Measurements from ENCODE around the gene FKBP6. TPM values are rescaled to one million over a fixed set of nuclear protein-coding genes. Genes with fewer than 3 reads are reported as not detected.
"Not testable (repeated sequence)": the region's sequence is repeated elsewhere in the genome, so short reads cannot be mapped to it uniquely, and the experiment has no call there.

The FKBP6 gene, protein sequence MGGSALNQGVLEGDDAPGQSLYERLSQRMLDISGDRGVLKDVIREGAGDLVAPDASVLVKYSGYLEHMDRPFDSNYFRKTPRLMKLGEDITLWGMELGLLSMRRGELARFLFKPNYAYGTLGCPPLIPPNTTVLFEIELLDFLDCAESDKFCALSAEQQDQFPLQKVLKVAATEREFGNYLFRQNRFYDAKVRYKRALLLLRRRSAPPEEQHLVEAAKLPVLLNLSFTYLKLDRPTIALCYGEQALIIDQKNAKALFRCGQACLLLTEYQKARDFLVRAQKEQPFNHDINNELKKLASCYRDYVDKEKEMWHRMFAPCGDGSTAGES
- total RNA-seq = not detected

DNA sequence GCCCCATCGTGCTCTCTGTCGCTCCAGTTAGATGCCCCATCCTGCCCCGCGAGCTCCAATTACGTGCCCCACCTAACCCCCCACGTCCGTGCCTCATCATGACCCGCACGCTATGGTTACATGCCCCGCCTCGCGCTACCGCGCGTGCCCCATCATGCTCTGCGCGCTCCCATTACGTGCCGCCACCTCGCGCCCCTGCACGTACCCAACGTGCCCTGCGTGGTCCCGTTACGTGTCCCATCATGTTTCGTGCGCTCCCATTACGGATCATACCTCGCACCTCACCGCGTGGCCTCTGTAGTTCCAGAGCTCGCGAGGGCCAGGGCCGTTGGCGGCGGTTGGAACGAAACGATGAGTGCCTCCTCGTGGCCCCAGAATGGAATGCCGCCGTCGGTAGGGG, at the start of gene FKBP6, which contains the start of gene TRIM50:
FKBP6 (plus strand) TSS at position 240 of the 400 bp plus-strand sequence. CDS start 268 bp downstream, outside the sequence.
TRIM50 (minus strand) TSS at position 161 of the 400 bp plus-strand sequence. CDS start 3,295 bp downstream, outside the sequence.
- DNase-seq = not testable (repeated sequence)

- DNase-seq = not testable (repeated sequence)
Measured at GRCh38 chr7:73297235-73297634, 30.7 kb upstream of the FKBP6 start.

DNA sequence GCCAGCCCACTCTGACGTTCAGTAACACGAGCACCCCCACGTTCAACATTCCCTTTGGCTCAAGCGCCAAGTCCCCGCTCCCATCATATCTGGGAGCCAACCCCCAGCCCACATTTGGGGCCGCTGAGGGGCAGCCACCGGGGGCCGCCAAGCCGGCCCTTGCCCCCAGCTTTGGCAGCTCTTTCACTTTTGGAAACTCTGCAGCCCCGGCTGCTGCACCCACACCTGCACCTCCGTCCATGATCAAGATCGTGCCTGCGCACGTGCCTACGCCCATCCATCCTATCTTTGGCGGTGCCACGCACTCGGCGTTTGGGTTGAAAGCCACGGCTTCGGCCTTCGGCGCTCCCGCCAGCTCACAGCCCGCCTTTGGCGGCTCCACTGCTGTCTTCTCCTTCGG, 30.3 kb upstream of the FKBP6 start:
- not testable (repeated sequence) for DNase-seq

- not testable (repeated sequence) for DNase-seq
Measured at GRCh38 chr7:73299812-73300211, 28.1 kb upstream of the FKBP6 start.

GRCh38 chr7:73301108-73301507, 26.9 kb upstream of the FKBP6 start:
- DNase-seq = not testable (repeated sequence)

- DNase-seq = not testable (repeated sequence)
Measured at GRCh38 chr7:73302846-73303245, 25.1 kb upstream of the FKBP6 start.

DNA sequence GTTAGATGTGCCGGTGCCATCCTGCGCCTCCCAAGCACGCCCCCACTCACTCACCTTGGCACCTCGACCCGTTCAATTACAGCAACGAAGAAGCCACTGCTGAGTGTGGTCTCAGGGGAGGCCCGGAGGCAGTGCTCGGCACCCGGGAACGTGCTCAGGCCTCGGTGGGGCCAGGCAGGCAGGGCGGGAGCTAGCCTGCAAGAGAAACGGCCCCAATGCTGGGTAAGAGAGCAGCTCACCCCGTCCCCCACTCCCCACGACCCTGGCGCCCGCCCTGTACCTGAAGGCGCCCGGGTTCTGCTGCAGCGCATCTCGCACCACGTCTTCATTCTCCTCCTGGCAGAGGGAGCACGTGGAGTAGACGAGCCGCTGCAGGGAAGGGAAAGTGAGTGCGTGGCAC, 24.4 kb upstream of the FKBP6 start:
- no peak for DNase-seq

DNA sequence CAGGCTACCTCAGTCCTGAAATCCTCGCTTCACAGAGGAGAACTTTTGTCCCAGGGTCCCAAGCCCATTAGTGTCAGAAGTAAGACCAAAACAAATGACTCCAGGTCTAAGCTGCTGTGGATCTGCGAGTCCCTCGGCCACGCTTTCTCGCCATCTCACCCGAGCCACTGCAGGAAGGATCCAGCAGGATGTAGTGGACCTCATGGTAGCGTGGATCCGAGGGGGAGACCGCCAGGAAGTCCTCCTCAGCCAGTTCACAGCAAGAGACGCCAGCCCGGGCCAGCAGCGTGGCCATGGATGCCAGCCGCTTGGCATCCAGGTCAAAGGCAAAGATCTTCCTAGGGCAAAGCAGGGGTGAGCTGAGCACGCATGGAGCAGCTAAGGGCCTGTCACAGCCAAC, 23.9 kb upstream of the FKBP6 start:
- DNase-seq = no peak

DNA sequence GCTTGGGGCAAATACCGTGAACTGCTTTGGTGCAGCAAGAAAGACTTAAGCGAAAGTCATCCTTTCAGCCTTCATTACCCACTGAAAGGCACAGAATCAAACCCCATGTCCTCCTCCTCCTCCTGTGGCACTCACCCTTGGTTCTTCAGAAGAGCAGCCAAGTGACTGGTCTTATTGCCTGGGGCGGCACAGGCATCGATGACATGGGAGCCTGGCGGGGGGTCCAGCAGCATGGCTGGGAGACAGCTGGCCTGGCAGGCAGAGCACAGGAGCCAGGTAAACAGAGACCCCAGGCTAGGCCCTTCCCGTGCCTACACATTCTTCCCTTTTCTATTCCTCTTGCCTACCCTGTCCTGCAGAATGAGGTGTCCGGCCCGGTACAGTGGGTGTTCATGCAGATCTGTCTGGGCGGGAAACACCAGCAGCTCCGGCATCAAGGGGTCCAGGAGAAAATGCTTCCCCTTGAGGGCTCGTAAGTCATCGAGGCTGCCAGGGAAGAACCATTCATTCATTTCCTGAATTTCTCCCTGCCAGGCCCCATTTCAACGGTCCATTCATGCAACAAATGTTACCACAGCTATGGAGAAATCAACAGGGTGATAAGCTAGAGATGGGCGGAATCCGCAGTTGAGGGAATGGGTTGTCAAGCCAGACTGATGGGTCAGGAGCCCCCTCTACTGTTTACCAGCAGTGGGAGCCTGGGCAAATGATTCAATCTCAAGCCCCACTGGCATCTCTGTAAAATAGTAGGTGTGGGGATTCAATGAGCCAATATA, 23.2 kb upstream of the FKBP6 start:
- DNase-seq = not testable (repeated sequence)

DNA sequence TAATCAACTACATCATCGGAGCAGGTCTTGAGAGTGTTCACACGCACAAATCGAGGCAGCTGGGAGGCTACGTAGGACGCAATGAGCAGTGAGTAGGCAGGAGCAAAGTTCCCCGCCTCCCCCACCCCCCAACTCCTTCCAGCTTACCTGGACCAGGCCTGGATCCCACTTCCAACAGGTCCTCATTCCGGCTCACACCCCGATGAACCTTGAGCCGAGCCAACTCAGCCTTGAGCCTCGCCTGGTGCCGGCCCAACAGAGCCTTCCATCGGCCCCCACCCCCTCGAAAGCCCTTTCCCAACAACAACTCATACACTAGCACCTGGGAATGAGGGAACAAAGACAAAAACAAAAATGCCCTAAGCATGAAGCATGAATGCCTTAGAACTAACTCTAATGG, 20.5 kb upstream of the FKBP6 start:
- no peak for DNase-seq

DNA sequence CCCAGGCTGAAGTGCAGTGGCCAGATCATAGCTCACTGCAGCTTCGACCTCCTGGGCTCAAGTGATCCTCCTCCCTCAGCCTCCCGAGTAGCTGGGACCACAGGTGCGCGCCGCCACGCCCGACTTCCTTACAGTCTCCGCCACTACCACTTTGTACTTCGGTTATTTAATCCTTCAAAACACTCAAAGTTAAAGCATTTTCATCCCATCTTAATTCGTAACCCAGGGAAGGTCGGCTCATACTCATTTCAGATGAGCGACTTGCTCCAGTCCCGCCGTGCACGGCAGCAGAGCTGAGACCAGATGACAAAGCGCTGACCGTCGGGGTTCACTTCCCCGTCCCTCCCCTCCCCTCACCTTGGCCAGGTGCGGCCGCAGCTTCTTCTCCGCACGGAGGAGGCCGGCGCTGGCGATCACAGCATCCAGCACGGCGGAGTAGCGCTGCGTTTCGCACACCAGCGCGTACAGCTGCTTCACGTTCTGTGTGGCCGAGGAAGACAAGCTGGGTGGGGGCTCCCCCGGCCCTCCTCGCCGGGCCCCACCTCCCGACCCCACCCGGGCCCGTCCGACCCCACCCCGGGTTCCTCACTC, 19.8 kb upstream of the FKBP6 start:
- DNase-seq = no peak

DNA sequence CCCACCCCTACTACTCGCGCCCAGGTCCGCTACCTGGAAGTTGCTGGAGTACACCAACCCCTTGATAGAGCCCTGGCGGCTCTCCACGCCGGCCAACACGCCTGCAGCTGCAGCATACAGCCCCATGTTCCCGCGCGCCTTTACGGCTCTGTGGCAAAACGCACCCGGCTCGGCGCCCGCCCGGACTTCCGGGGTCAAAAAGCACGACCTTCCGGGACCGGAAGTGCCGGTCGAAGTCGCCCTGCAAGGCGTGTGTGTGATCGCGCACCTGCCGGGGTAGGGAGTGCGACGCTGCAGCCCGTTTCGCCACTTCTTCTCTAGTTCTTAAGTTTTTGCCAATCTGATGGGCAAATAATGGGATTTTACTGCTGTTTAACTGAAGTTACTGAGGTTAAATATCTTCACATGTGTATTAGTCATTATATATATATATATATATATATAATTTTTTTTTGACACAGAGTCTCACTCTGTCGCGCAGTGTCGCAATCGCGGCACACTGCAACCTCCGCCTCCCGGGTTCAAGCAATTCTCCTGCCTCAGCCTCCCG, 19.2 kb upstream of the FKBP6 start, which contains the start of gene NSUN5:
NSUN5 (minus strand) TSS at position 162 of the 550 bp plus-strand sequence; CDS start at position 126, 36 bp downstream.
- peak; percentile 82 for DNase-seq

DNA sequence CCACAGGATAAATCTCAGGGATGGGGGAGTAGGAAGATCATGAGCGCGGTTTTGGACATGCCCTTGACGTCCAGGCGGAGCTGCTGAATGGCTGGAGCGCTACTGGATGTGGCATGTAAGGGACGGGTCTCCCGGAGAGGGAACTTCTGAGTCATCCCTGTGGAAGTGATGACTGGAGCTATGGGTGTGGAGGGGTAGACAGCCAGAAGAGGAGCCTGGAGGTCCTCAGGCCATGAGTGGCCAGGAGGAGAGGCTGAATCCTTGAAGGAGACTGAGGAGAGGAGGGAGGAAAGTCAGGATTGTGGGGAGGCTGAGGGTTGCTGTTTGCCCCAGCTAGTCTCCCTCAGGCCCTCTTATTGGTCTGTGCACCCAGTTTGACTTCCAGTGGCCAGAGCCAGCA, 16.5 kb upstream of the FKBP6 start:
- not testable (repeated sequence) for DNase-seq

GRCh38 chr7:73312831-73313520, 15.0 kb upstream of the FKBP6 start:
- no peak for DNase-seq

GRCh38 chr7:73313521-73313906, 14.4 kb upstream of the FKBP6 start:
- DNase-seq = no peak

GRCh38 chr7:73314271-73314670, 13.7 kb upstream of the FKBP6 start:
- DNase-seq = no peak

DNA sequence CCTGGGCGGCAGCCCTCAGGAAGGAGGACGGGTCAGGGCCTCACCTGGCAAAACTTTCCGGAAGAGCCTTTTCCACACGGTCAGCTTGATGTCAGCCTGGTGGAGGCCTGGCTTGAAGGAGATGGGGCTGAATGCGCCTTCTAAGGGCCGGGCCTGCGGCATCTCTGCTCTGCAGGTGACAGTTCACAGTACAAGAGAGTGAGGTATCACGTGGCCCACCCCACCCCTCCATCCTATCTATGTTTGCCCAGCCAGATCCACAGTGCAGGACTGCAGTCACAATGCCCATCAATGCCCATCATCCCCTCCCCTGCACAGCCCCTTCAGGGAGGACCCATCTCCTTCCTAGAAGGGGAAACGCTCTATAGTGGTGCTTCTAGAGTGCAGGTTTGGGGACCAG, 11.4 kb upstream of the FKBP6 start:
- no peak for DNase-seq

- not testable (repeated sequence) for DNase-seq
Measured at GRCh38 chr7:73318656-73319204, 9.2 kb upstream of the FKBP6 start.

- DNase-seq = not testable (repeated sequence)
Measured at GRCh38 chr7:73319541-73319940, 8.4 kb upstream of the FKBP6 start.

DNA sequence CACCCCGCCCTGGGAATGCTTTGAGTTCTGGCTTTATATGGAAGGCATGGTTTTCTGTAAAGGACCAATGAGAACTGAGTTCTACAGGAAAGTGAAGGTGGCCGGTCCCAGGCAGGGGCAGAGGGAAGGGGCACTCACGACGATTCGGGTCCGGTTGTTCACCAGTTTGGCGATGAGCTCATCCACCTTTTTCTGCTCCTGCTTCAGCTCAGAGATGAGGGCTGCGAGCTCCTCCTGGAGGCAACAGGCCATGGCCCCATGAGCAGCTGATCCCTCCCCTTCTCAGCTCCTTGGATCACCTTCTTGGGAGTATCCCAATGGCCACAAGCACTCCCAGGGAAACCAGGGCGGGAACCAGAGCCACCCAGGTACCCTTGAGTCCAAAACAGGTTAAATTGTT, 8.0 kb upstream of the FKBP6 start:
- not testable (repeated sequence) for DNase-seq

DNA sequence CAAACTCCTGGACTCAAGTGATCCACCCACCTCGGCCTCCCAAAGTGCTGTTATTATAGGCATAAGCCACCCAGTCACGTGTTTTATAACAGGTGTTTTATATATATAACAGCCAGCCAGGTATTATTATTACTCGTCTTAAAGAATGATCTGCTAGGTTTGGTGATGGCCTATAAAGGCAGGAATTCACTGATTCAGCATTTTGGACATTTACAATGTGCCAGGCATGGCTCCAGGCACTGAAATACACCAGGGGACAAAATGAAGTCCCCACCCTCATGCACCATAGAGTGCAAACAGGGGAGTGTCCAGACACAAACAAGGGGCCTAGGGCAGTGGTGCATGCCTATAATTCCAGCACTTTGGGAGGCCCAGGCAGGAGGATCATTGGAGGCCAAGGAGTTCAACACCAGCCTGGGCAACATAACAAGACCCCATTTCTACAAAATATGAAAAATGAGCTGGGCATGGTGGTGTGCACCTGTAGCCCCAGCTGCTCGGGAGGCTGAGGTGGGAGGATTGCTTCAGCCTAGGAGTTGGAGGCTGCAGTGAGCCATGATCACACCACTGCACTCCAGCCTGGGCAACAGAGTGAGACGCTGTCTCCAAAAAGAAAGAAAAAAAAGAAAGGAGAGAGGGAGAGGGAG, 4.4 kb upstream of the FKBP6 start:
- not testable (repeated sequence) for DNase-seq
